Measurements from ENCODE around the gene CTTNBP2. TPM values are rescaled to one million over a fixed set of nuclear protein-coding genes. Genes with fewer than 3 reads are reported as not detected.
"Not testable (repeated sequence)": the region's sequence is repeated elsewhere in the genome, so short reads cannot be mapped to it uniquely, and the experiment has no call there.

CTTNBP2 gene
- total RNA-seq, 1 donor from 2014 or later, result 47.5 TPM

GRCh38 chr7:117737926-117738325 is 135.3 kb downstream of the CTTNBP2 start:
- no peak for DNase-seq (ENCODE audit: low read depth)

- DNase-seq (ENCODE audit: low read depth), result peak; percentile 81
These were observed 141.8 kb downstream of the CTTNBP2 start for GRCh38 chr7:117731455-117731854.

- DNase-seq (ENCODE audit: low read depth), result peak; percentile 77
These were observed 142.9 kb downstream of the CTTNBP2 start for GRCh38 chr7:117730390-117730789.

GRCh38 chr7:117728890-117729624 is 144.2 kb downstream of the CTTNBP2 start:
- peak; percentile 89 for DNase-seq (ENCODE audit: low read depth)

- no peak for DNase-seq (ENCODE audit: low read depth)
These were observed 148.3 kb downstream of the CTTNBP2 start for GRCh38 chr7:117724898-117725297.

GRCh38 chr7:117719377-117719776 is 153.9 kb downstream of the CTTNBP2 start:
- DNase-seq (ENCODE audit: low read depth), result no peak

GRCh38 chr7:117718116-117718835 is 155.0 kb downstream of the CTTNBP2 start:
- no peak for DNase-seq (ENCODE audit: low read depth)

GRCh38 chr7:117717357-117717756 is 155.9 kb downstream of the CTTNBP2 start:
- no peak for DNase-seq (ENCODE audit: low read depth)

GRCh38 chr7:117716707-117717299 is 156.4 kb downstream of the CTTNBP2 start:
- peak; percentile 99 for DNase-seq (ENCODE audit: low read depth)

GRCh38 chr7:117715784-117716445 is 157.3 kb downstream of the CTTNBP2 start:
- DNase-seq (ENCODE audit: low read depth), result peak; percentile 87

- DNase-seq (ENCODE audit: low read depth), result no peak
These were observed 161.7 kb downstream of the CTTNBP2 start for GRCh38 chr7:117711556-117711955.

GRCh38 chr7:117708173-117708572 is 165.1 kb downstream of the CTTNBP2 start:
- not testable (repeated sequence) for DNase-seq (ENCODE audit: low read depth)

GRCh38 chr7:117707080-117707479 is 166.2 kb downstream of the CTTNBP2 start:
- DNase-seq (ENCODE audit: low read depth), result no peak

- peak; percentile 69 for DNase-seq (ENCODE audit: low read depth)
These were observed 167.0 kb downstream of the CTTNBP2 start for GRCh38 chr7:117706210-117706609.

GRCh38 chr7:117705630-117706029 is 167.6 kb downstream of the CTTNBP2 start:
- no peak for DNase-seq (ENCODE audit: low read depth)

GRCh38 chr7:117704063-117704462 is 169.2 kb downstream of the CTTNBP2 start:
- DNase-seq (ENCODE audit: low read depth), result peak; percentile 9

- no peak for DNase-seq (ENCODE audit: low read depth)
These were observed 175.2 kb downstream of the CTTNBP2 start for GRCh38 chr7:117698018-117698417.

GRCh38 chr7:117692338-117692737 is 180.9 kb downstream of the CTTNBP2 start:
- no peak for DNase-seq (ENCODE audit: low read depth)

GRCh38 chr7:117690147-117690546 is 183.1 kb downstream of the CTTNBP2 start:
- DNase-seq (ENCODE audit: low read depth), result no peak

GRCh38 chr7:117689406-117689805 is 183.8 kb downstream of the CTTNBP2 start:
- DNase-seq (ENCODE audit: low read depth), result no peak

GRCh38 chr7:117688126-117688525 is 185.1 kb downstream of the CTTNBP2 start:
- DNase-seq (ENCODE audit: low read depth), result peak; percentile 82

GRCh38 chr7:117686311-117686935 is 186.8 kb downstream of the CTTNBP2 start:
- no peak for DNase-seq (ENCODE audit: low read depth)
